H1 (cell line): ENCODE data around the gene SENP3. TPM values are rescaled to one million over a fixed set of nuclear protein-coding genes. Genes with fewer than 3 reads are reported as not detected.

Experiments
- CTCF ChIA-PET: fragments of 300-600 bp; sonication (Branson Sonifier 250); formaldehyde crosslinking; loops from one replicate; lab custom pipeline; 2021; ENCODE audit not compliant: partially characterized antibody; lab: Charles Lee
- POLR2A ChIA-PET: fragments of 300-600 bp; sonication (Branson Sonifier 250); formaldehyde crosslinking; loops from one replicate; lab custom pipeline; 2021; ENCODE audit warnings: inconsistent platforms; ENCODE audit not compliant: partially characterized antibody; lab: Charles Lee
- DNase-seq, 2 experiments: peaks; one replicate each; pipeline versions ENCODE4 v3.0.0 to v3.0.0-alpha.2; 2010 to 2022; ENCODE audit warnings: low spot score in 2 of 2, low read depth in 1 of 2, mixed read lengths in 1 of 2
- FAIRE-seq: peaks from 2 replicates; lab custom pipeline; 2011; peaks lifted over from hg19 to GRCh38; lab: Jason Lieb, UNC
- H2AFZ ChIP-seq: 2 replicates; pipeline ENCODE4 v1.8.1; 2012; ENCODE audit warnings: low read length, inconsistent platforms
- H2AK5ac ChIP-seq: 2 replicates; pipeline ENCODE4 v1.6.1; 2013; ENCODE audit warnings: low read depth, low read length
- H2BK120ac ChIP-seq: replicated peaks from 2 replicates; pipeline ENCODE3; 2013; ENCODE audit warnings: low read depth, low read length, inconsistent platforms
- H2BK12ac ChIP-seq: 2 replicates; pipeline ENCODE4 v1.6.1; 2013; ENCODE audit warnings: low read depth, low read length
- H2BK15ac ChIP-seq: 2 replicates; pipeline ENCODE4 v1.6.1; 2013; ENCODE audit warnings: low read length
- H2BK20ac ChIP-seq: 2 replicates; pipeline ENCODE4 v1.6.1; 2013; ENCODE audit warnings: low read length
- H2BK5ac ChIP-seq: 2 replicates; pipeline ENCODE4 v1.6.1; 2013; ENCODE audit warnings: low read depth, low read length
- H3K14ac ChIP-seq: 2 replicates; pipeline ENCODE4 v1.6.1; 2013; ENCODE audit warnings: inconsistent platforms; ENCODE audit not compliant: insufficient read length
- H3K18ac ChIP-seq: 2 replicates; pipeline ENCODE4 v1.6.1; 2013; ENCODE audit warnings: low read length; ENCODE audit errors: extremely low read depth
- H3K23ac ChIP-seq: 2 replicates; pipeline ENCODE4 v1.6.1; 2013; ENCODE audit warnings: inconsistent platforms; ENCODE audit not compliant: insufficient read length
- H3K23me2 ChIP-seq: 2 replicates; pipeline ENCODE4 v1.6.1; 2013; ENCODE audit warnings: low read depth, low read length
- H3K27ac ChIP-seq: 2 replicates; pipeline ENCODE4 v1.6.1; 2011; ENCODE audit warnings: low read depth, low read length, inconsistent platforms
- H3K27me3 ChIP-seq, 4 experiments: replicated peaks in 1 of 4; 1 replicate in 1 of 4; 2 replicates in 3 of 4; pipeline versions ENCODE4 v1.6.1 to v1.8.1; 2011 to 2013; ENCODE audit warnings: low read length in 3 of 4, mild to moderate bottlenecking in 3 of 4, inconsistent platforms in 2 of 4, mixed read lengths in 2 of 4, moderate library complexity in 1 of 4; ENCODE audit not compliant: control insufficient read depth in 3 of 4, insufficient read depth in 3 of 4; ENCODE audit errors: extremely low read depth in 1 of 4
- H3K36me3 ChIP-seq, 4 experiments: 2 replicates each; pipeline versions ENCODE4 v1.6.1 to v1.8.1; 2011 to 2013; ENCODE audit warnings: mild to moderate bottlenecking in 4 of 4, low read length in 3 of 4, moderate library complexity in 2 of 4, control low read depth in 1 of 4, inconsistent platforms in 1 of 4; ENCODE audit not compliant: insufficient read depth in 4 of 4, control insufficient read depth in 2 of 4
- H3K4ac ChIP-seq: replicated peaks from 2 replicates; pipeline ENCODE3; 2013; ENCODE audit warnings: low read length, low read depth, mixed read lengths, inconsistent platforms; ENCODE audit not compliant: insufficient read length
- H3K4me1 ChIP-seq, 4 experiments: replicated peaks in 1 of 4; 1 replicate in 1 of 4; 2 replicates in 3 of 4; pipeline versions ENCODE4 v1.6.1 to v1.8.1; 2011 to 2013; ENCODE audit warnings: low read length in 3 of 4, inconsistent platforms in 2 of 4, mixed read lengths in 1 of 4; ENCODE audit not compliant: insufficient read depth in 4 of 4, control insufficient read depth in 3 of 4
- H3K4me2 ChIP-seq, 2 experiments: 2 replicates each; pipeline versions ENCODE4 v1.6.1 to v1.8.1; 2011 to 2013; ENCODE audit warnings: low read depth in 2 of 2, low read length in 2 of 2, control low read depth in 1 of 2, inconsistent platforms in 1 of 2, mild to moderate bottlenecking in 1 of 2; ENCODE audit not compliant: insufficient read depth in 1 of 2
- H3K4me3 ChIP-seq, 4 experiments: fragments of 200-600, 300-600 bp in 1 of 4; sonication (generic), shearing (Covaris generic), sonication (Bioruptor Twin) in 1 of 4; 2 replicates each; pipeline versions ENCODE4 v1.5.1 to v1.8.1; 2011 to 2016; ENCODE audit warnings: low read length in 4 of 4, low read depth in 3 of 4, control low read depth in 2 of 4, inconsistent platforms in 2 of 4, mild to moderate bottlenecking in 2 of 4, mixed read lengths in 1 of 4, moderate library complexity in 1 of 4; ENCODE audit not compliant: insufficient read depth in 2 of 4; ENCODE audit errors: extremely low read depth in 1 of 4
- H3K56ac ChIP-seq: replicated peaks from 2 replicates; pipeline ENCODE3; 2013; ENCODE audit warnings: low read depth, mild to moderate bottlenecking, mixed read lengths, low read length, inconsistent platforms; ENCODE audit not compliant: insufficient read length
- H3K79me1 ChIP-seq: 2 replicates; pipeline ENCODE4 v1.6.1; 2013; ENCODE audit warnings: low read depth, low read length, control low read depth
- H3K79me2 ChIP-seq, 2 experiments: 2 replicates each; pipeline versions ENCODE4 v1.6.1 to v1.8.1; 2012 to 2013; ENCODE audit warnings: low read length in 2 of 2, mild to moderate bottlenecking in 2 of 2, inconsistent platforms in 1 of 2; ENCODE audit not compliant: insufficient read depth in 2 of 2, control insufficient read depth in 1 of 2
- H3K9ac ChIP-seq, 4 experiments: replicated peaks in 1 of 4; 1 replicate in 1 of 4; 2 replicates in 3 of 4; pipeline versions ENCODE4 v1.6.1 to v1.8.1; 2011 to 2013; ENCODE audit warnings: low read depth in 3 of 4, low read length in 3 of 4, control low read depth in 2 of 4, mild to moderate bottlenecking in 2 of 4, moderate library complexity in 2 of 4, inconsistent platforms in 1 of 4; ENCODE audit errors: extremely low read depth in 1 of 4
- H3K9me3 ChIP-seq, 2 experiments: 2 replicates each; pipeline versions ENCODE4 v1.6.1 to v1.8.1; 2012 to 2013; ENCODE audit warnings: mild to moderate bottlenecking in 2 of 2, moderate library complexity in 2 of 2, control low read depth in 1 of 2, inconsistent platforms in 1 of 2, low read depth in 1 of 2, low read length in 1 of 2, mixed read lengths in 1 of 2; ENCODE audit not compliant: insufficient read depth in 2 of 2
- H4K20me1 ChIP-seq, 2 experiments: replicated peaks in 1 of 2; 2 replicates each; pipeline versions ENCODE3 to v1.8.1; 2011 to 2013; ENCODE audit warnings: inconsistent platforms in 2 of 2, low read length in 2 of 2, mild to moderate bottlenecking in 1 of 2; ENCODE audit not compliant: insufficient read depth in 2 of 2, control insufficient read depth in 1 of 2
- H4K5ac ChIP-seq: 2 replicates; pipeline ENCODE4 v1.6.1; 2013; ENCODE audit warnings: low read length, low read depth, mixed read lengths, inconsistent platforms; ENCODE audit not compliant: insufficient read length
- H4K8ac ChIP-seq: 2 replicates; pipeline ENCODE4 v1.8.0; 2013; ENCODE audit warnings: mild to moderate bottlenecking, moderate library complexity, low read length, inconsistent platforms; ENCODE audit not compliant: insufficient read depth; ENCODE audit errors: extremely low read depth
- H4K91ac ChIP-seq: replicated peaks from 2 replicates; pipeline ENCODE3; 2013; ENCODE audit warnings: low read length, mixed read lengths, inconsistent platforms; ENCODE audit not compliant: insufficient read length
- HDAC2 ChIP-seq, 2 experiments: fragments of 300-600 bp in 1 of 2; sonication (generic) in 1 of 2; IDR thresholded peaks; 2 replicates each; pipeline ENCODE4 v1.6.1; 2011 to 2012; ENCODE audit warnings: low read depth in 2 of 2, low read length in 2 of 2, mild to moderate bottlenecking in 2 of 2, moderate library complexity in 2 of 2, borderline replicate concordance in 1 of 2, inconsistent platforms in 1 of 2
- WGBS, 2 experiments: shearing (Covaris generic) in 1 of 2; methylation state at CpG; one replicate each; pipeline versions ENCODE4 v1.1.6 to v1.1.7; 2013 to 2015; ENCODE audit warnings: low lambda C conversion rate in 2 of 2, mixed read lengths in 2 of 2, inconsistent platforms in 1 of 2, low coverage in 1 of 2, missing lambda C conversion rate in 1 of 2; ENCODE audit not compliant: insufficient replicate concordance in 2 of 2, insufficient coverage in 1 of 2, insufficient read length in 1 of 2; ENCODE audit errors: extremely low coverage in 1 of 2, missing lambda C conversion rate in 1 of 2; 5-methylcytosine and 5-hydroxymethylcytosine counted together
- polyA plus RNA-seq, 7 experiments: library from polyadenylated mRNA; depleted of rRNA in 3 of 7; stranded (reverse) in 5 of 7; unstranded in 2 of 7; fragments of >200 nt in 5 of 7; fragments of 200-250 nt in 2 of 7; gene quantifications; 1 replicate in 5 of 7; 2 replicates in 1 of 7; 4 replicates in 1 of 7; pipeline versions ENCODE4 v1.2.1 to v1.2.3, GENCODE V29; 2011 to 2013; ENCODE audit warnings: missing spikeins in 2 of 7, mixed read lengths in 2 of 7
- total RNA-seq: library from RNA; stranded (reverse); fragmentation: NEBNext Ultra II Directional; extraction: Animal tissue kit (Norgen Biotek cat#: 25700); gene quantifications from 2 replicates; pipeline ENCODE4 v1.2.1, GENCODE V29; 2021

Gene SENP3
- total and polyA plus RNA-seq, 2 of the 8 experiments (the other 6 are each of a cell fraction or from before 2014, with no cell fraction given), result 86.2 to 129 TPM

- Histone ChIP-seq H4K5ac (no peak overlapping the region), H2BK120ac (no peak overlapping the region), H3K23me2 (peaks cover 12% of the 10 kb centered on the region; the same call in 1 of the 2 replicates), H3K56ac (no peak overlapping the region), H3K79me1 (no peaks in the 10 kb centered on the region; the same call in 1 of the 2 replicates), H4K8ac (no peak overlapping the region), H2BK12ac (no peak overlapping the region), H2AK5ac (no peak overlapping the region), H3K18ac (no peak overlapping the region), H2AFZ (no peak overlapping the region), H3K23ac (no peak overlapping the region), H3K4ac (no peak overlapping the region), H2BK20ac (no peak overlapping the region), H3K36me3 (peaks cover 17 to 56% (median 44%) of the 10 kb centered on the region in 4 experiments), H2BK5ac (no peak overlapping the region), H3K4me2 (no peak overlapping the region), H3K9me3 (no peaks in the 10 kb centered on the region), H3K4me3 (no peak overlapping the region), H3K27ac (no peak overlapping the region), H3K79me2 (no peaks in the 10 kb centered on the region), H2BK15ac (no peak overlapping the region), H4K20me1 (no peaks in the 10 kb centered on the region), H3K4me1 (peaks cover 6 to 21% (median 16%) of the 10 kb centered on the region in 4 experiments), H3K27me3 (no peaks in the 10 kb centered on the region), H4K91ac (no peak overlapping the region), H3K9ac (no peak overlapping the region), H3K14ac (no peak overlapping the region)
- FAIRE-seq (no peak), DNase-seq (no peak)
- 90% methylated on average over 10 of the region's 12 CpGs; no CpG with 5 or more reads in 1 of the 2 experiments for WGBS, 2 experiments
- ChIA-PET CTCF (interaction anchor here (0.6 to 2.4 kb wide), 5 partner anchors 9 to 848 kb away, joined by 3 to 10 read pairs (median 3); partner anchors contain the start of genes CD68, TP53 and WRAP53), POLR2A (interaction anchor here (1.2 to 28.5 kb wide), 8 partner anchors 9 to 276 kb away, joined by 3 to 1144 read pairs (median 5); partner anchors contain the start of genes CD68, FXR2, MPDU1 and SENP3)
- TF ChIP-seq HDAC2 (IDR thresholded peaks at IDR 0.05; ENCODE audit: borderline replicate concordance in 1 of 2, low read depth in 2 of 2, low read length in 2 of 2), result no peak
Measured at GRCh38 chr17:7593296-7593695, 31.6 kb downstream of the SENP3 start.
